Activated CD4-positive, alpha-beta T cell treated with anti-CD3 and anti-CD28 coated beads, Interleukin-2, Interleukin-4, amounts not matched to agents 100 ng/mL and 50 ng/mL, durations not matched to agents 16 hours and 8 hours (primary cell): ENCODE data around the gene KAZN.

Experiments used
- DNase-seq: peaks from one replicate; pipeline ENCODE4 v3.0.0-alpha.2; 2020; ENCODE audit warnings: low spot score

Gene KAZN

GRCh38 chr1:14825396-14825795, 226.9 kb downstream of the KAZN start:
- no peak for DNase-seq

GRCh38 chr1:14826172-14826636, 227.7 kb downstream of the KAZN start:
- DNase-seq = no peak

GRCh38 chr1:14826731-14827326, 228.3 kb downstream of the KAZN start:
- DNase-seq = no peak

GRCh38 chr1:14827870-14828269, 229.4 kb downstream of the KAZN start:
- DNase-seq = no peak

GRCh38 chr1:14828665-14829064, 230.2 kb downstream of the KAZN start:
- DNase-seq = no peak

GRCh38 chr1:14835725-14836124, 237.2 kb downstream of the KAZN start:
- DNase-seq = no peak

- DNase-seq = no peak
These were observed 238.1 kb downstream of the KAZN start for GRCh38 chr1:14836426-14837140.

GRCh38 chr1:14840374-14840773, 241.9 kb downstream of the KAZN start:
- no peak for DNase-seq

GRCh38 chr1:14841456-14841855, 243.0 kb downstream of the KAZN start:
- no peak for DNase-seq

- DNase-seq = no peak
These were observed 243.5 kb downstream of the KAZN start for GRCh38 chr1:14841951-14842350.

GRCh38 chr1:14842361-14842760, 243.9 kb downstream of the KAZN start:
- no peak for DNase-seq

- no peak for DNase-seq
These were observed 244.4 kb downstream of the KAZN start for GRCh38 chr1:14842891-14843290.

- DNase-seq = no peak
These were observed 245.0 kb downstream of the KAZN start for GRCh38 chr1:14843525-14843924.

GRCh38 chr1:14844356-14844755, 245.9 kb downstream of the KAZN start:
- DNase-seq = no peak

GRCh38 chr1:14844923-14845617, 246.6 kb downstream of the KAZN start:
- no peak for DNase-seq

GRCh38 chr1:14845851-14846250, 247.4 kb downstream of the KAZN start:
- no peak for DNase-seq

GRCh38 chr1:14846688-14847087, 248.2 kb downstream of the KAZN start:
- DNase-seq = no peak

- no peak for DNase-seq
These were observed 249.7 kb downstream of the KAZN start for GRCh38 chr1:14848203-14848602.

- DNase-seq = no peak
These were observed 250.1 kb downstream of the KAZN start for GRCh38 chr1:14848625-14849024.

- DNase-seq = no peak
These were observed 250.6 kb downstream of the KAZN start for GRCh38 chr1:14849038-14849437.

GRCh38 chr1:14850563-14850962, 252.1 kb downstream of the KAZN start:
- DNase-seq = no peak

- DNase-seq = no peak
These were observed 253.3 kb downstream of the KAZN start for GRCh38 chr1:14851760-14852159.

- no peak for DNase-seq
These were observed 253.8 kb downstream of the KAZN start for GRCh38 chr1:14852291-14852690.
